ENCODE data around the gene SMARCA2.

- no peak for TF ChIP-seq CTCF (IDR thresholded peaks at IDR 0.05)
- TF ChIP-seq POLR2A (IDR thresholded peaks at IDR 0.05), result no peak
Observed at GRCh38 chr9:2109069-2109650, 94.0 kb downstream of the SMARCA2 start.

Data from testis (tissue), 2 donors.